Globus pallidus (tissue), 1 donor: ENCODE measurements around the gene CTDSP1.

Experiments used
- DNase-seq: peaks from one replicate; pipeline ENCODE4 v3.0.0-alpha.2; 2015; ENCODE audit warnings: low spot score

The CTDSP1 gene

DNA sequence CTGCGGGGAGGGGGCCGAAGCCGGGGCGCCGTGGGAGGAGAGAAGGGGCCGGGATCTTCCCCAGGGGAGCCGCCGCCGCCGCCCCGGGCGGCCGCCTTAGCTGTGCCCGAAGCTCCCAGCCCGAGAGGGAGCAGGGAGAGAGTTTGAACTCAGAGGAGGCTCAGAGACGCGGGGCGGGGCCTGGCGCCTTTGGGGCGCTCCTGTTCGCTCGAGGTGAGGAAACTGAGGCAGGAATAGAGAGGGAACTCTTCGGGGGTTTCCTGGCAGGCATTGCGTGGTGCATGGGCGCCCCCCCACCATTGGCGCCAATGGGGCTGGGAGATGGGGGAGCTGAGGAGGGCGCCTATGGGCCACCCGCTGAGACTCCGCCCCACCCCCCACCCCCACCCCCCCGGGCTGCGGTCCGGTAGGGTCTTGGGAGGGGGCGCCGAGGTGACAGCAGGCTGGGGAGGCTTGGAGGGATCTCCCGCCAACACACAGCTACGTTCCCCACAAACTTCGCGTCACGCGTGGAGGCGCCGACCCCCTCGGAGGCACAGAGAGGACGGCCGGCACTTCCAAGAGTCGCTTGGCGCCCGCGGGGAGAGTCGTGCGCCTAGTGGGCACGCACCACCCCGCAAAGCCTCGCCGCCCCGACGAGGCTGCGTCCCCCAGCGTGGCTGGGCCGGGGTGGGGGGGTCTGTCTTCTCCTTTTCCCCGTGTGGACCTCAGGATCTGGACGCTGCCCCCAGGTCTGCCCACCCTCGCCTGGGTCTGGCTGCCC lies 680 bp downstream of the CTDSP1 start:
- DNase-seq, result peak; percentile 41

DNA sequence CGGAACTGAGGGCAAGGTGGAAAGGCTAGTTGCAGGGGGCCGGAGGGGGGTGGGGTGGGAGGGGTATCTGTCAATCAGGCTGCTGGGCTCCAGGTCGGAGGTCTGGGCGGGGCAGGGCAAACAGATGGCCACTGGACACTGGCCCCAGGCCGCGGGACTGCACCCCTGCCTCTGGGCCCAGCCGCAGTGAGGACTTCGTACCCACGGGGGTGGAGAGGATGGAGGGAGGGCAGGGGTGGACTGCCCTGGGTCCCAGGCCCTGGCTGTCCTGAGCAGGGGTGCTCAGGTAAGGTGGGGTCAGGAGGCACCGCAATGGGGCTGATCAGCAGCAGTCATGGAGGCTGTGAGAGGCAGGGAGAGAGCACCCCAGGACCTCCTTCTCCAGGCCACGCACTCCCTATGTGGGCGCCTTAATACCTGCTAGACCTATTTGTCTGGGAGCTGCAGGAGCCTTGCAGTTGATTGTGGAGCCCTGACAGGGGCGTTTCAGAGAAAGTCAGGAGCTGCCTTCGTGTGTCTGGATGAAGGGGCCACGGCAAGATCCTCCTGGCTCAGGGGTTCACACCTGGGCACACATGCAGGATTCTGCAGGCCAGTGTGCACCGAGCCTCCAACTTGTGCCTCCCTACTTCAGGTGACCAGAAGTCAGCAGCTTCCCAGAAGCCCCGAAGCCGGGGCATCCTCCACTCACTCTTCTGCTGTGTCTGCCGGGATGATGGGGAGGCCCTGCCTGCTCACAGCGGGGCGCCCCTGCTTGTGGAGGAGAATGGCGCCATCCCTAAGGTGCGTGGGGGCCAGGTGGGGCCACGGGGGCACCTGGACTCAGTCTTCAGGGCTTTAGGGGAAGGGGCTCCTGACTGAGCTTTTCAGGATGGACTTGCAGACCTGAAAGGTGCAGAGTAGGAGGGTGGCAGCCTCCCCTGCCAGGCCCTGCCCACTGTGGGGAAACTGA lies 1.5 kb downstream of the CTDSP1 start:
- no peak for DNase-seq

DNA sequence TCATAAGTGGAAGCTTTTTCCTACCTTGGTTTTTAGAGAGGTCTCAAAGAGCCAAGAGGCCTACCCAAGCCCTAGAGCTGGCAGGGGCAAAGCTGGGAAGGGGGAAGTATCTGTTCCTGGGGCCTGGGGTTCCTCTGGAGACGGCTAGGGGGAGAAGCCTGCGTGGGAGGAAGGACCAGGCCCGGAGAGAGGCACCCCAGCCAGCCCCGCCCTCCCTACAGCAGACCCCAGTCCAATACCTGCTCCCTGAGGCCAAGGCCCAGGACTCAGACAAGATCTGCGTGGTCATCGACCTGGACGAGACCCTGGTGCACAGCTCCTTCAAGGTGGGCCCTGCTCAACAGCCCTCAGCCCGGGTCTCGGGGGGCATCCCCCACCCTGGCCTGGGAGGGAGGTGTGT lies 2.2 kb downstream of the CTDSP1 start:
- DNase-seq, result no peak

GRCh38 chr2:218402491-218402901 lies 2.8 kb downstream of the CTDSP1 start:
- DNase-seq, result no peak

- no peak for DNase-seq
Observed at GRCh38 chr2:218402911-218403411, 3.3 kb downstream of the CTDSP1 start.

- no peak for DNase-seq
Observed at GRCh38 chr2:218403810-218404209, 4.1 kb downstream of the CTDSP1 start.

GRCh38 chr2:218404351-218405085 lies 4.8 kb downstream of the CTDSP1 start:
- DNase-seq, result no peak

GRCh38 chr2:218405086-218405745 lies 5.5 kb downstream of the CTDSP1 start:
- DNase-seq, result no peak

DNA sequence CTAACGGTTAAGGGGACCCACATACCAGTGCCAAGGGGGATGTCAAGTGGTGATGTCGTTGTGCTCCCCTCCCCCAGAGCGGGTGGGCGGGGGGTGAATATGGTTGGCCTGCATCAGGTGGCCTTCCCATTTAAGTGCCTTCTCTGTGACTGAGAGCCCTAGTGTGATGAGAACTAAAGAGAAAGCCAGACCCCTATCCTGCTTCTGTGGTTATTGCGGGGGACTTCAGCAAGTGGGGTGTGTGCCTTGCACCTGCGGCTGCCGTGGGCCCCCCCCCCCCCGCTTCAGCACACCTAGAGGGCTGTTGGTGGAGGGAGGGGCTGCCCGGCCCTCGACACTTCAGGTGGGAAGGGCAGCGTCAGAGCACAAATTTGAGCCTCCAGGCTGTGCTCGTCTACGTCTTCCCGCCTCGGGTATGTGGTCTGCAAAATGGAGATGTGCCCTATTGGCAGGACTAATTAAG lies 6.1 kb downstream of the CTDSP1 start:
- DNase-seq, result no peak

- DNase-seq, result peak; percentile 96
Observed at GRCh38 chr2:218406209-218406948, 6.7 kb downstream of the CTDSP1 start.

DNA sequence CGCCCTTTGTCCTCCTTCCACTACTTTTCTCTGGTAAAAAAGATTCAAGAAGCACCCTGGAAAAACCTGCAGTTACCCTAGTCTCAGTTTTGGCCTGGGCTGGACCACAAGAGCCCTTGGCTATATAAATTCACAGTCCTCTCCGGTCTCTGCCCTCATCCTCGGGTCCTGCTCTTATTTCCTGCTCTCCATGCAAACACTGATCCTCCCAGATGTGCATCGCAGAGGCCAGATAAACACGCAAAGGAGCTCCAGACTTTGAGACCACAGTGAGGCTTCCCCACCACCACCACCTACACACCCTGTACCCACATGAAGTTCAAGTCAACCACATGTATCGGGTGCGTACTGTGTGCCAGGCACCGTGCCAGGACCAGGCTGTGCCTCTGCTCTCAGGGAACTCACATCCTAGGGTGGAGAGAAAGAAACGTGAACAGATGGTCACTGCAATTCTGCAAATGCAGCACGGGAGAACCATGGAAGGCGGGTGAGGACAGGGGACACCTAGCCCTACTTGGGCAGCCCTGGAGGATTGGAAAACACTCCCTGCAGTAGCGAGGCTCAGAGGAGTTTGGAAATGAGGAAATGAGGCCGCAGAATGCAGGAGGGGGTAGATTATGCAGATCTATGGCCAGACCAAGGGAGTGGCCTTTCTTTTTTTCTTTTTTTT lies 7.4 kb downstream of the CTDSP1 start:
- DNase-seq, result peak; percentile 48

DNA sequence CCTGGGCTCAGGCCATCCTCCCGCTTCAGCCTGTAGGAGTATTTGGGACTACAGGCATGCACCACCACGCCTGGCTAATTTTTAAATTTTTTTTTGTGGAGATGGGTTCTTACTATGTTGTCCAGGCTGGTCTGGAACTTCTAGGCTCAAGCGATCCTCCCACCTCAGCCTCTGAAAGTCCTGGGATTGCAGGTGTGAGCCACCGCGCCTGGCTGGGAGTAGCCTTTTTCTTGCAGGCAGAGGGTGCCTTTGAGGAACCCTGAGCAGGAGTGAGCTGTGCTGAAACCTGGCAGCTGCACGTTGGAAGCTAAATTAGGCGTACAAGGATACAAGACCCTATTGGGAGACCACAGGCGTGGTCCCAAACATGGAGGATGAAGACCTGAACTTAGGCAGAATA lies 8.0 kb downstream of the CTDSP1 start:
- no peak for DNase-seq

GRCh38 chr2:218418321-218418716 lies 18.7 kb downstream of the CTDSP1 start:
- DNase-seq, result no peak

DNA sequence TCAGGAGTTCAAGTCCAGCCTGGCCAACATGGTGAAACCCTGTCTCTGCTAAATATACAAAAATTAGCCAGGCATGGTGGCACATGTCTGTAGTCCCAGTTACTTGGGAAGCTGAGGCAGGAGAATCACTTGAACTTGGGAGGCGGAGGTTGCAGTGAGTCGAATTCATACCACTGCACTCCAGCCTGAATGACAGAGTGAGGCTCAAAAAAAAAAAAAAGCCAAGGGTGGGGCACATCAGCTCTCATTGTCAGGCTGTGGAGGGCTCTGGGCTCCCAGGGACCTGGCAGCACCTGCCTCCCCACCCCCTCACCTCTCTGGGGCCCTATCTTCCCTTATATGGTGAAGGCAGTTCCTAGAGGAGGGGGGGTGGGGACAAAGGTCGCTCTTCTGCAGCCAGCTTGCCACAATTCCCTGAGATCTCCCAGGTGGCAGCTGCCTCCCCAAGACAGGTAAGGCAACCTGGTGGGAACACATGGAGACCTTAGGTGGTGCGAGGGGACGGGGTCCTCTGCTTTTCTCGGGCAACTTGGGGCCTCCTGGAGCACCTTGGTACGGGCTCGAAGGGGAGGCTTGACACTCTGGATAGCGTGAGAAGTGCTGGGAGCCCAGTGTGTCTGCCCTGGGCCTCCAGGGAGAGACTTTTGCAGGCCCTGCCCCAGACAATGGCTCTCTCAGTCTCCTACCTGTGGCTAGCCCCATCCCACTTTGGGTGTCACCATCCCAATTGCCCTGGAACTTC lies 19.2 kb downstream of the CTDSP1 start, which contains the start of gene VIL1:
Gene VIL1 (plus strand): TSS at position 407 of the 742 bp plus-strand sequence. CDS start 4,656 bp downstream, outside the sequence.
- no peak for DNase-seq

- DNase-seq, result no peak
Observed at GRCh38 chr2:218419630-218420216, 20.1 kb downstream of the CTDSP1 start.

DNA sequence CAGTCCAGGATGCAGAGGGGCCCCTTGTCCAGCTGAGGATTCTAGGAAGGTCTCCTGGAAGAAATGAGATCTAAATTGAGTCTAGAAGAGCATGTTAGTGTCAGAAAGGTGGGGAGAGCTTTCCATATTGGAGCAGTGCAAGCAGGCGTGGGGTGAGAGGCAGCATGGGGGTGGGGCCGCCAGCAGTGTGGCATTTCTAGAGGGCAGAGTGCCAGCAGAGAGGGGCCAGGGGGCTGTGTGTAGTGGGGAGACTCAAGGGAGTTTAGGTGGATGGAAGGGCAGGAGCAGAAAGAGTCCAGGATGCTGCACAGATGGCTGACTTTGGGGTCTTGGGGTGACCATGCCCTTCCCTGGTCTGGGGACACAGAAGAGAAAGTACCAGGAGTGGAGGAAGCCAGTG lies 21.4 kb downstream of the CTDSP1 start:
- DNase-seq, result no peak

- no peak for DNase-seq
Observed at GRCh38 chr2:218422403-218423086, 22.9 kb downstream of the CTDSP1 start.

DNA sequence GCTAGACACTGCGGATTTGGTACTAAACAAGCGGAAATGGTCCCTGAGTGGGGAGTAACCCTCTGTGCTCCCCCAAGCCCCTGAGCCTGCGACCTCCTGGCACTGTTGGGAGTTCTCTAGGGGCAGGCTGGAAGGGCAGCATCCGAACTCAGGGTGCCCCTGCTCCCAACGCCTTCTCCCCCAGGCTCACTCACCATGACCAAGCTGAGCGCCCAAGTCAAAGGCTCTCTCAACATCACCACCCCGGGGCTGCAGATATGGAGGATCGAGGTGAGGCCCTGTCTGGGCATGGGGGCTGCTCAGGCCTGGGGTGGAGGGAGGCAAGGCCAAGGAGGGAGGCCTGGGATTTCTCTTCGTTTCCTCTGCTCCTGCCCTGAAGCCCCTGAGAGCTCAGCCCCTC lies 23.9 kb downstream of the CTDSP1 start:
- DNase-seq, result no peak
